GM12872 (cell line): ENCODE measurements around the gene CACNA1G.

Experiments used
- CTCF ChIP-seq: IDR thresholded peaks from 3 replicates; pipeline ENCODE4 v1.5.1; 2011; ENCODE audit warnings: low read depth, mild to moderate bottlenecking, low read length, moderate library complexity; ENCODE audit not compliant: insufficient read depth

The CACNA1G gene

DNA sequence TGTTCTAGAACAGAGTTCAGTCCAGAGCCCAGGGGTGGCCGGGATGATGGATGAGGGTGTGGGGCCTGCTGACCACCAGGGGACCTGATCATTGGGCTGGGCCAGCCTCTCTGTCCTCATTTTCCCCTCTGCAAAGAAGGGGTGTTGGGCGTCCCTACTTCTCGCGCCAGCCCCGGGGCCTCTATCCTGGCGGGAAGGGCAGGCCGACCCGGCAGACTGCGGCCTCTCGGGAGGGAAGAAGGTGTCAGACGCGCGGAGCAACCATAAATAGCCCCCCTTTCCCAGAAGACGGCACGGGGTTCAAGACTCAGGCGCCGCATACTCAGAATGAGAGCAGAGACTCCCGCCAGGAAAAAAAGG is 2.0 kb upstream of the CACNA1G start:
- TF ChIP-seq CTCF: no peak

GRCh38 chr17:50558941-50559614 is 1.4 kb upstream of the CACNA1G start:
- no peak for TF ChIP-seq CTCF

DNA sequence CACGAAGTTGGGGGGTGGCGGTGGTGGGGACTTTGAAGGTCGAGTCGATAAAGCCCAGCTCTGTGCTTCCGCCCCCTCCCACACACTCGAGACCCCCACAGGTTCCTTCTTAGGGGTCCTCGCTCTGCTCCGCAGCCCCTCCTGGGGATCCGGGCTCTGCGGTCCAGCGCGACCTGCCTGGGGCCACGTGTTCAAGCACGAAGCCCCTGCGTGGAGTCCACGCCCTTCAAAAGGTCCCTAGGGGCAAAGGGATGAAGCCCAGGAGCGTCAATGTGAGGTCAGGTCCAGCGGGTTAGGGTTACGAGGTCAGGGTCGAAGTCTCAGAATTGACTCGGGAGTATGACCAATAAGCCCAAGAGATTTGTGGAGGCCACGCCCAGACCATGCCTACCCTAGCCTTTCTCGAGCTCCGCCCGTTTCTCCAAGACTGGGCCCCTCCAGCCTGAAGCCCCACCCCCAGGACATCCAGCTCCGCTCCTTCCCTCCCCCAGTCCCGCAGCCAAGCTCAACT is 786 bp upstream of the CACNA1G start:
- TF ChIP-seq CTCF: no peak

GRCh38 chr17:50560931-50561745 is 623 bp downstream of the CACNA1G start:
- no peak for TF ChIP-seq CTCF

GRCh38 chr17:50561746-50562141 is 1.2 kb downstream of the CACNA1G start:
- no peak for TF ChIP-seq CTCF

- TF ChIP-seq CTCF: no peak
Observed at GRCh38 chr17:50562242-50563091, 2.0 kb downstream of the CACNA1G start.

GRCh38 chr17:50563092-50563511 is 2.6 kb downstream of the CACNA1G start:
- TF ChIP-seq CTCF: no peak
